Trophoblast cell (in vitro differentiated cells and primary cell): ENCODE measurements around the gene DLG1.

Experiments
- DNase-seq, 2 donors: peaks; one replicate each; pipeline ENCODE4 v3.0.0-alpha.2; 2016
- H2AFZ ChIP-seq: 2 replicates; pipeline ENCODE4 v1.6.1; 2013; ENCODE audit warnings: low read length, moderate library complexity, mild to moderate bottlenecking; ENCODE audit not compliant: insufficient read depth, poor library complexity
- H2AK5ac ChIP-seq: 2 replicates; pipeline ENCODE4 v1.6.1; 2013; ENCODE audit warnings: mild to moderate bottlenecking, low read length
- H2BK120ac ChIP-seq: 2 replicates; pipeline ENCODE4 v1.6.1; 2013; ENCODE audit warnings: low read length, mild to moderate bottlenecking, moderate library complexity; ENCODE audit not compliant: insufficient read depth, poor library complexity
- H2BK12ac ChIP-seq: 2 replicates; pipeline ENCODE4 v1.6.1; 2013; ENCODE audit warnings: mild to moderate bottlenecking, low read length, moderate library complexity
- H2BK5ac ChIP-seq: 2 replicates; pipeline ENCODE4 v1.6.1; 2013; ENCODE audit warnings: low read length, low read depth, moderate library complexity, mild to moderate bottlenecking; ENCODE audit not compliant: poor library complexity
- H3K14ac ChIP-seq: 2 replicates; pipeline ENCODE4 v1.6.1; 2013; ENCODE audit warnings: mild to moderate bottlenecking, low read length
- H3K18ac ChIP-seq: 2 replicates; pipeline ENCODE4 v1.6.1; 2013; ENCODE audit warnings: mild to moderate bottlenecking, low read length
- H3K23ac ChIP-seq: 2 replicates; pipeline ENCODE4 v1.6.1; 2013; ENCODE audit warnings: low read length
- H3K27ac ChIP-seq: 2 replicates; pipeline ENCODE4 v1.5.1; 2013; ENCODE audit warnings: low read depth, mild to moderate bottlenecking, inconsistent platforms, low read length, moderate library complexity
- H3K27me3 ChIP-seq: 2 replicates; pipeline ENCODE4 v1.6.1; 2013; ENCODE audit warnings: inconsistent platforms, mild to moderate bottlenecking, low read length, moderate library complexity; ENCODE audit not compliant: insufficient read depth
- H3K36me3 ChIP-seq, 2 experiments: 1 replicate in 1 of 2; 2 replicates in 1 of 2; pipeline ENCODE4 v1.6.1; 2013; ENCODE audit warnings: low read length in 2 of 2, mild to moderate bottlenecking in 2 of 2, moderate library complexity in 1 of 2; ENCODE audit not compliant: insufficient read depth in 2 of 2, control insufficient read depth in 1 of 2
- H3K4ac ChIP-seq: 2 replicates; pipeline ENCODE4 v1.6.1; 2013; ENCODE audit warnings: low read depth, mild to moderate bottlenecking, low read length, moderate library complexity
- H3K4me1 ChIP-seq, 2 experiments: 1 replicate in 1 of 2; 2 replicates in 1 of 2; pipeline ENCODE4 v1.6.1; 2013; ENCODE audit warnings: low read length in 2 of 2, mild to moderate bottlenecking in 2 of 2, moderate library complexity in 1 of 2; ENCODE audit not compliant: insufficient read depth in 2 of 2, control insufficient read depth in 1 of 2
- H3K4me2 ChIP-seq: 2 replicates; pipeline ENCODE4 v1.6.1; 2013; ENCODE audit warnings: inconsistent platforms, mild to moderate bottlenecking, low read length, moderate library complexity
- H3K4me3 ChIP-seq: 2 replicates; pipeline ENCODE4 v1.5.1; 2013; ENCODE audit warnings: mild to moderate bottlenecking, low read depth, low read length, inconsistent platforms
- H3K79me1 ChIP-seq: one replicate; pipeline ENCODE4 v1.6.1; 2013; ENCODE audit warnings: low read length
- H3K79me2 ChIP-seq: 2 replicates; pipeline ENCODE4 v1.6.1; 2013; ENCODE audit warnings: low read length, mild to moderate bottlenecking; ENCODE audit not compliant: control insufficient read depth, insufficient read depth, poor library complexity
- H3K9ac ChIP-seq: 2 replicates; pipeline ENCODE4 v1.6.1; 2013; ENCODE audit warnings: mild to moderate bottlenecking, low read length
- H3K9me3 ChIP-seq: 2 replicates; pipeline ENCODE4 v1.6.1; 2013; ENCODE audit warnings: low read depth, mild to moderate bottlenecking, control low read depth, inconsistent platforms, low read length; ENCODE audit not compliant: insufficient read depth
- H4K12ac ChIP-seq: 2 replicates; pipeline ENCODE4 v1.6.1; 2013; ENCODE audit warnings: low read depth, mild to moderate bottlenecking, low read length, moderate library complexity
- H4K8ac ChIP-seq: 2 replicates; pipeline ENCODE4 v1.6.1; 2013; ENCODE audit warnings: low read depth, mild to moderate bottlenecking, low read length, moderate library complexity
- H4K91ac ChIP-seq: one replicate; pipeline ENCODE4 v1.6.1; 2013; ENCODE audit warnings: low read depth, mild to moderate bottlenecking, low read length, moderate library complexity
- WGBS: extraction: QIAGEN DNeasy Blood & Tissue Kit; methylation state at CpG from one replicate; pipeline ENCODE4 v1.1.7; 2013; ENCODE audit warnings: missing lambda C conversion rate; ENCODE audit not compliant: insufficient read length, insufficient coverage; ENCODE audit errors: extremely low coverage; 5-methylcytosine and 5-hydroxymethylcytosine counted together

The DLG1 gene

DNA sequence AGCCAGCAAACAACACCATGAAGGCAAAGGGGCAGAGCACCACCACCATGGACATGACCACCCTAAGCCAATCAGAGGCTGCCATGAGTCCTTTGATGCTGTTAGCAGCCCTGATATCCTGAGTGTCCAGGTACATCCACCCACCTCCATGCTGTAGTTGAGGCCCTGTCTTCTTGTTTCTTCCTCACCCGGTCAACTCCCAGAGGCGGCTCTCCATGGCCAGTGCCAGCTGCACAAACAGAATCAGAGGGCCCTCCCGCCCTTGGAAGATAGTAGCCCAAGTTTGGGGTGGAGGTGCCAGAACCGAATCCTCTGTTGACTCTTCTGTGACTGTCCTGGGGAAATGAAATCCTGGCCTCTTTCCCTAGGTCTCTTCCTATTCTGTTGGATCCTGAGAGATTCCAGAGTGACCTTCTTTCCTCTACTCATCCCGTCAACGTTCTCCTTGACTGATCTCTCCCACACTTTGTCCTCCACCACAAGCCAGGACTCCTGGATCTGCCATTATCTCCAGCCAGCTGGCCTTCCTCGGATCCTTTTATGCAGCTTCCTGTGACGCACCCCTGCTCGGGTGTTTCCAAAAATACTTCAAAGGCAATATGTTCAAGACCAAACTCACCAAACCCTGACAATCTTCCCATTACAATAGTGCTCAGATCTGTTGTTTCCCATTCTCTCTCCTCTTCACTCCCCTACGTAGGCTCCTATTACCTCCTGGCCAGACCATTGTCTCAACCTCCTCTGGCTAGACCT lies 45.4 kb upstream of the DLG1 start:
- Histone ChIP-seq H3K23ac (no peak overlapping the region), H4K8ac (no peak overlapping the region), H2BK120ac (no peak overlapping the region), H2BK5ac (no peak overlapping the region), H3K27ac (no peak overlapping the region), H3K4me1 (peaks cover 0 to 3% of the 10 kb centered on the region in 2 experiments), H4K91ac (no peak overlapping the region), H2AFZ (no peak overlapping the region), H3K4ac (no peak overlapping the region), H3K9me3 (peaks cover 3% of the 10 kb centered on the region), H2BK12ac (no peak overlapping the region), H3K4me2 (no peak overlapping the region), H3K9ac (no peak overlapping the region), H4K12ac (no peak overlapping the region), H3K14ac (no peak overlapping the region), H2AK5ac (no peak overlapping the region), H3K27me3 (no peaks in the 10 kb centered on the region), H3K79me1 (no peaks in the 10 kb centered on the region), H3K18ac (no peak overlapping the region), H3K4me3 (no peak overlapping the region), H3K36me3 (no peaks in the 10 kb centered on the region), H3K79me2 (no peaks in the 10 kb centered on the region)
- WGBS = no CpG with 5 or more reads among the region's 10 CpGs
- DNase-seq = no peak

DNA sequence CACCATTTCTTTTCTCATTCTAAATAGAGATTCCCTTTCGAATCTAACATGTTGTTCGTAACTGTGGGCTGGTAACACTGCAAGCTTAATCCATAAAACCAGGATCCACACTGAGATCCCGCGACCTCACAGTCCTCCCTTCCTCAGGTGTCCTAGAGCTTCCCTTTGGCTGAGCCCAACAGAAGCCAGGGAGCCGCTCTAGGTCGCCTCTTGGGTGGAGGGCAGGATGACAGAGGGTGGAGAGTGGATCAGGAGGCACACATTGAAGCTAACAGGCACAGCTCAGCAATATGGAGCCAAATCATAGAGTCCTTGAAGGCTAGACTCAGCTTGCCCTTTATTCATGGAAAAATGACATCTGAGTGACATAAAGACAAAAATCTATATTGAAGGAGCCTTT lies 44.7 kb upstream of the DLG1 start:
- Histone ChIP-seq H3K14ac (no peak overlapping the region), H2BK120ac (no peak overlapping the region), H3K4me1 (peaks cover 0 to 3% of the 10 kb centered on the region in 2 experiments), H3K18ac (no peak overlapping the region), H3K27ac (no peak overlapping the region), H3K27me3 (no peaks in the 10 kb centered on the region), H2BK12ac (no peak overlapping the region), H3K36me3 (no peaks in the 10 kb centered on the region), H3K79me2 (no peaks in the 10 kb centered on the region), H4K91ac (no peak overlapping the region), H3K4ac (no peak overlapping the region), H3K4me3 (no peak overlapping the region), H2BK5ac (no peak overlapping the region), H3K9ac (no peak overlapping the region), H4K12ac (no peak overlapping the region), H3K23ac (no peak overlapping the region), H2AK5ac (no peak overlapping the region), H4K8ac (no peak overlapping the region), H3K79me1 (no peaks in the 10 kb centered on the region), H3K4me2 (no peak overlapping the region), H2AFZ (no peak overlapping the region), H3K9me3 (peaks cover 3% of the 10 kb centered on the region)
- DNase-seq = no peak
- WGBS = no CpG with 5 or more reads among the region's 6 CpGs

GRCh38 chr3:197340521-197340871 lies 42.1 kb upstream of the DLG1 start:
- no peak overlapping the region for H4K91ac ChIP-seq
- H3K27ac ChIP-seq = no peak overlapping the region
- H3K79me1 ChIP-seq = no peaks in the 10 kb centered on the region
- peaks cover 0 to 3% of the 10 kb centered on the region in 2 experiments for H3K4me1 ChIP-seq
- no peak overlapping the region for H3K14ac ChIP-seq
- H3K18ac ChIP-seq = no peak overlapping the region
- no peaks in the 10 kb centered on the region for H3K27me3 ChIP-seq
- H3K4ac ChIP-seq = no peak overlapping the region
- H3K4me3 ChIP-seq = no peak overlapping the region
- H2BK120ac ChIP-seq = no peak overlapping the region
- H3K9ac ChIP-seq = no peak overlapping the region
- H2BK5ac ChIP-seq = no peak overlapping the region
- no peak overlapping the region for H2AFZ ChIP-seq
- H3K23ac ChIP-seq = no peak overlapping the region
- no peak overlapping the region for H4K8ac ChIP-seq
- H4K12ac ChIP-seq = no peak overlapping the region
- H3K36me3 ChIP-seq = no peaks in the 10 kb centered on the region
- H3K9me3 ChIP-seq = peaks cover 3% of the 10 kb centered on the region
- H3K79me2 ChIP-seq = no peaks in the 10 kb centered on the region
- DNase-seq = no peak
- H2BK12ac ChIP-seq = no peak overlapping the region
- H2AK5ac ChIP-seq = no peak overlapping the region
- no peak overlapping the region for H3K4me2 ChIP-seq

DNA sequence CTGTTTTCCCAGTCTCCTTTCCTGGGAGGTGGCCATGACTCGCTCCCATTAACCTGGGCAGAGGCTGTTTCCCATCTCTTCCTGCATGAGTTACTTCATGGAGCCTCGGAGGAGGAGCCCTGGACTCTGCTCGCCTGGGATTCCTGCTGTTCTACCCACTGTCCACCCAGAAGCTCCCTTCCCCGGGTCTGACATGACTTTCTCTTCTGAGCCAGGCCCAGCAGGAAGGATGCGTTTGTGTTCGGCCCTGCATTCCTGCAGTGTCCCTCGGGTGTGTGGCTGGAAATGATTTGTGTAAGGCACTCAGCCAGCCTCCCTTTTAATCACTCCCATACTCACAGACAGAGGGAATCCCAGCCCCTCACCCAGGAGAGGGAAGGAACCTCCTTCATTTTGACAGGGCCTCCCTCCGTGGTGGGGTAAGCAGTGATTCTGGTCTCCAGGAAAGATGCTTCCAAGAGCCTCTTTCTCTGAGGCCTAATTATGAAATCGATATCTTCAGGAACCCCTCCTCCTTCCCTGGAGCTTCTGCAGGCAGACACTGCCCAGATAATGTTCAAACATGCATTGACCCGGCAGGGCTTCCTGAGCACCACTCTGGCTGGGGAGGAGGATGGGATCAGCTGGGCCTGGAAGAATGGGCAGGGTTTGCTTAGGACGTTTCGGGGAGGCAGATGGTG lies 41.6 kb upstream of the DLG1 start:
- Histone ChIP-seq H4K91ac (no peak overlapping the region), H3K4me1 (peaks cover 0 to 3% of the 10 kb centered on the region in 2 experiments), H4K8ac (peak overlapping the region; percentile 19), H2BK5ac (no peak overlapping the region), H2BK120ac (no peak overlapping the region), H3K14ac (no peak overlapping the region), H2BK12ac (no peak overlapping the region), H2AFZ (no peak overlapping the region), H3K36me3 (no peaks in the 10 kb centered on the region), H3K4me3 (no peak overlapping the region), H3K4ac (no peak overlapping the region), H4K12ac (no peak overlapping the region), H3K9me3 (peaks cover 3% of the 10 kb centered on the region), H3K23ac (no peak overlapping the region), H2AK5ac (no peak overlapping the region), H3K18ac (no peak overlapping the region), H3K79me2 (no peaks in the 10 kb centered on the region), H3K27me3 (no peaks in the 10 kb centered on the region), H3K27ac (no peak overlapping the region), H3K79me1 (no peaks in the 10 kb centered on the region), H3K9ac (no peak overlapping the region), H3K4me2 (no peak overlapping the region)
- no CpG with 5 or more reads among the region's 12 CpGs for WGBS
- no peak for DNase-seq
